Ascending aorta (tissue), 2 donors: Measurements from ENCODE around the gene MOCOS. TPM values are rescaled to one million over a fixed set of nuclear protein-coding genes. Genes with fewer than 3 reads are reported as not detected.

Experiments used
- DNase-seq, 2 donors: peaks; one replicate each; pipeline ENCODE4 v3.0.0-alpha.2; 2019; ENCODE audit warnings: low spot score in 2 of 2
- H3K27ac ChIP-seq, 2 donors: fragments of 200-600 bp; sonication (generic); one replicate each; pipeline ENCODE4 v1.5.1; 2016 to 2017; ENCODE audit warnings: mild to moderate bottlenecking in 1 of 2
- H3K27me3 ChIP-seq: fragments of 200-600 bp; sonication (generic); one replicate; pipeline ENCODE4 v1.5.1; 2017
- H3K36me3 ChIP-seq, 2 donors: fragments of 200-600 bp; sonication (generic); one replicate each; pipeline ENCODE4 v1.5.1; 2016
- H3K4me1 ChIP-seq, 2 donors: fragments of 200-600 bp; sonication (generic); one replicate each; pipeline ENCODE4 v1.5.1; 2016 to 2017; ENCODE audit warnings: mild to moderate bottlenecking in 1 of 2
- H3K4me3 ChIP-seq, 2 donors: fragments of 200-600 bp; sonication (generic); one replicate each; pipeline ENCODE4 v1.5.1; 2016 to 2017; ENCODE audit warnings: mild to moderate bottlenecking in 1 of 2
- H3K9me3 ChIP-seq, 2 donors: fragments of 200-600 bp; sonication (generic); one replicate each; pipeline ENCODE4 v1.5.1; 2016
- CTCF ChIP-seq, 3 experiments: fragments of 200-600 bp in 2 of 3; fragments of 450-650 bp in 1 of 3; sonication (generic) in 2 of 3; IDR thresholded peaks; one replicate each; pipeline ENCODE4 v1.5.1; 2016 to 2019; ENCODE audit warnings: antibody characterized with exemption in 3 of 3, mild to moderate bottlenecking in 1 of 3, moderate library complexity in 1 of 3
- intact Hi-C: fragments of 100-400 bp; cut with DNase I; formaldehyde crosslinking; loops from one replicate; pipeline ENCODE4 v1.15.1; 2023
- total RNA-seq: library from RNA; depleted of rRNA; stranded (reverse); fragments of >200 nt; gene quantifications from one replicate; pipeline ENCODE4 v1.1.0, GENCODE V29; 2016

The MOCOS gene
- total RNA-seq, 1 donor from 2014 or later: 0.21 TPM

- no peaks in the 10 kb centered on the region for H3K9me3 ChIP-seq
- peaks cover 5 to 13% of the 10 kb centered on the region in 2 donors for H3K4me1 ChIP-seq
- H3K36me3 ChIP-seq: peaks cover 11 to 25% of the 10 kb centered on the region in 2 donors
- peak in 1 of 2 donors; percentile 85 for DNase-seq
- no peak for TF ChIP-seq CTCF (IDR thresholded peaks at IDR 0.05)
- H3K4me3 ChIP-seq: peak overlapping the region in 1 of 2 donors; percentile 19
- intact Hi-C loops: no loop called here
- H3K27ac ChIP-seq: peak overlapping the region; percentile 67 to 70
- H3K27me3 ChIP-seq: no peaks in the 10 kb centered on the region
These were observed 7.5 kb upstream of the MOCOS start for GRCh38 chr18:36179562-36180355.

DNA sequence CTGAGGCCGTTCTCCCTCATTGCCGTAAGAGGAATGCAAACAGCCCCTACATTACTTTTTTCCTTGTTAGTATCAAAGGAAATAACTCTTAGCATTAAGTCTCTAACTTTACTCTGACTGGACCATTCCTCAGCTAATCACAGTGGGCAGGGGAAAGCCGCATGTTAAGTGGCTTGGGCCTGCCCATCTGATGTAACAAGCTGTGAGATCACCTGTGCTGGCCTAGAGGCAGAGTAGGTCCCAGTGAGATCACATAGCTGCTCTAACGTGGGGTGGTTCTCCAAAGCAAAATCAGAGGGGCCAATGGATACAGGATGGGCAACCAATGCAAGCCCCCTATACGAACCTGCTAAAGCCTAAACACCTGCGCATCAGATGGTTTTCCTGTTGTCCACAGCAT, 5.9 kb upstream of the MOCOS start:
- Histone ChIP-seq H3K9me3 (no peaks in the 10 kb centered on the region), H3K27ac (peak overlapping the region in 1 of 2 donors; percentile 70), H3K27me3 (no peaks in the 10 kb centered on the region), H3K4me3 (no peak overlapping the region), H3K36me3 (peaks cover 0 to 8% of the 10 kb centered on the region in 2 donors), H3K4me1 (peaks cover 5 to 15% of the 10 kb centered on the region in 2 donors)
- no peak for DNase-seq
- TF ChIP-seq CTCF (IDR thresholded peaks at IDR 0.05): no peak
- intact Hi-C loops: no loop called here

GRCh38 chr18:36181898-36182506, 5.3 kb upstream of the MOCOS start:
- no peaks in the 10 kb centered on the region for H3K9me3 ChIP-seq
- no peak for TF ChIP-seq CTCF (IDR thresholded peaks at IDR 0.05)
- H3K4me1 ChIP-seq: peaks cover 5 to 19% of the 10 kb centered on the region in 2 donors
- H3K36me3 ChIP-seq: peaks cover 0 to 3% of the 10 kb centered on the region in 2 donors
- no peak for DNase-seq
- no peak overlapping the region for H3K4me3 ChIP-seq
- H3K27me3 ChIP-seq: no peaks in the 10 kb centered on the region
- H3K27ac ChIP-seq: no peak overlapping the region
- intact Hi-C loops: no loop called here

DNA sequence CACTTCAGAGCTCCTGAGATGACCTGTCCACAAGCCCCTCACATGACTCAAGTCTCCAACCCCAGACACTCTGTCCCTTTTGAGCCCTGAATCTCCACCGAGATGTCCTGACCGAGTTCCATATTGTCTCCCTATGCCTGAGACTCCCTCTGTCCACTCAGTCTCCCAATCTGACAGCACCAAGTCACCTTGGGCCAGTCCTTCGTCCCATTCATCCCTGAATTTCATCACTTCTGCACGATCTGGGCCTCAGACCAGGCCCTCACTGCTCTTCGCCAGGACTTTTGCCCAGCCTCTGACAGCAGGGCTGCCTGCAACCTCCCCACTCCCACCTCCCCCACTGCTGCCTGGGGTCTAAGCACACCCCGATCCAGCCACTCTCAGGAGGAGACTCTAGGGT, 4.3 kb upstream of the MOCOS start:
- Histone ChIP-seq H3K9me3 (no peaks in the 10 kb centered on the region), H3K4me1 (peaks cover 5 to 19% of the 10 kb centered on the region in 2 donors), H3K27ac (no peak overlapping the region), H3K36me3 (no peaks in the 10 kb centered on the region), H3K4me3 (no peak overlapping the region), H3K27me3 (no peaks in the 10 kb centered on the region)
- TF ChIP-seq CTCF (IDR thresholded peaks at IDR 0.05): no peak
- intact Hi-C loops: no loop called here
- no peak for DNase-seq

- Histone ChIP-seq H3K4me3 (no peak overlapping the region), H3K27ac (no peak overlapping the region), H3K4me1 (peaks cover 5 to 24% of the 10 kb centered on the region in 2 donors), H3K9me3 (no peaks in the 10 kb centered on the region), H3K36me3 (no peaks in the 10 kb centered on the region), H3K27me3 (no peaks in the 10 kb centered on the region)
- intact Hi-C loops: no loop called here
- DNase-seq: no peak
- no peak for TF ChIP-seq CTCF (IDR thresholded peaks at IDR 0.05)
These were observed 3.3 kb upstream of the MOCOS start for GRCh38 chr18:36183987-36184386.
